Effector memory CD4-positive, alpha-beta T cell (primary cell): ENCODE measurements around the gene NPTX2.

Source experiments
- DNase-seq, 3 donors: peaks; one replicate each; pipeline ENCODE4 v3.0.0-alpha.2; 2020
- H3K27ac ChIP-seq: 2 replicates; pipeline ENCODE4 v1.7.0; 2013; ENCODE audit warnings: mild to moderate bottlenecking, low read length, moderate library complexity; ENCODE audit not compliant: insufficient read depth, poor library complexity, severe bottlenecking
- H3K27me3 ChIP-seq: replicated peaks from 2 replicates; pipeline ENCODE4 v1.7.0; 2013; ENCODE audit warnings: mild to moderate bottlenecking, low read length; ENCODE audit not compliant: insufficient read depth, control insufficient read depth, poor library complexity, severe bottlenecking
- H3K36me3 ChIP-seq: 2 replicates; pipeline ENCODE4 v1.7.0; 2013; ENCODE audit warnings: mild to moderate bottlenecking, low read length, moderate library complexity; ENCODE audit not compliant: control insufficient read depth, insufficient read depth
- H3K4me1 ChIP-seq: 2 replicates; pipeline ENCODE4 v1.7.0; 2013; ENCODE audit warnings: low read length, mild to moderate bottlenecking; ENCODE audit not compliant: control insufficient read depth, insufficient read depth, poor library complexity, severe bottlenecking
- H3K4me3 ChIP-seq: 2 replicates; pipeline ENCODE4 v1.7.0; 2013; ENCODE audit warnings: low read length, low read depth, mild to moderate bottlenecking; ENCODE audit not compliant: insufficient read depth, poor library complexity, severe bottlenecking
- H3K9me3 ChIP-seq: 2 replicates; pipeline ENCODE4 v1.7.0; 2013; ENCODE audit warnings: mild to moderate bottlenecking, low read length, moderate library complexity; ENCODE audit not compliant: control insufficient read depth

The NPTX2 gene

DNA sequence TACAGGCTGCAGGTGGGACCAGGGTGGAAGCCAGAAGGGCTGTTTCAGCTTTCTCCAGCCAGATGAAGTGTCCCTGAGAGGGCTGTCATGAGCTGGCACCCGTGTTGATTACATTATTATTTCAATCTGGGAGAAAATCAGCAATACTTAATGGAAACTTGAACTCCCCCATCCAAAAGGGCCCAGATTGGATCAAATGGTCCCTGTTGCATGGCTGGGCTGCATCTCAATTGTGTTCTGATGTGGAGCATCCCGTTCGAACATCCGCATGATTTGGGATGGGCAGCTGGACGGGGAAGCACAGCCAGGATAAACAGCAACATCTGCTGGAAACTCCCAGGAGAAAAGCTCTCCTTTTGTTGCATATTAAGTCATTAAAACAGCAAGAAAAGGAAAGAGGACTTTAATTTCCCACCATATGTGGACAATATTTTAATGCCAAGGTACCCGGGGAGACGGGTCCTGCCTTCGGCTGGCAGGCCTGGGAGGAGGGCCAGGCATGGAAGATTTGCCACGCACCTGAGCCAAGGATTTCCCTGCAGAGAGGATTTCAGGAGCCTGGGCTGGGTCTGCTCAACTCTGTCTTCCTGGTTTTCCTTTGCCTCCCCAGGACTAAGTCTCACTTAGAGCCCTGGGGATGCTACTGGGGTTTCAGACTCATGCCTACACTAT is 52.4 kb downstream of the NPTX2 start:
- no peak for DNase-seq
- H3K27ac ChIP-seq: no peak overlapping the region
- H3K27me3 ChIP-seq: no peaks in the 10 kb centered on the region
- no peaks in the 10 kb centered on the region for H3K9me3 ChIP-seq
- H3K36me3 ChIP-seq: no peaks in the 10 kb centered on the region
- no peak overlapping the region for H3K4me3 ChIP-seq
- H3K4me1 ChIP-seq: no peaks in the 10 kb centered on the region

DNA sequence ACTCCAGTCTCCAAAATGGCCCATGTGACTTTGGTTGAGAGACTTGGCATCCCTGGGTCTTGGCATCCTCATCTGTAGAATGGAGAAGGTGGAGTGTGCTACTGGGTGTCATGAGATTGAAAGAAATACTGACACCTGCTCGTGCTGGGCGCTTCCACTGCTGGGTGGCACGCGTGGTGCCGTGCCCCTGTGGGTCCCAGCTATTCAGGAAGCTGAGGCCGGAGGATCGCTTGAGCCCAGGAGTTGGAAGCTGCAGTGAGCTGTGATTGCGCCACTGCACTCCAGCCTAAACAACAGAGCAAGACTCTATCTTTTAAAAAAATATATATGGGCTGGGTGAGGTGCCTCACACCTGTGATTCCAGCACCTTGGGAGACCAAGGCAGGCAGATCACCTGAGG is 53.1 kb downstream of the NPTX2 start:
- H3K9me3 ChIP-seq: no peaks in the 10 kb centered on the region
- no peaks in the 10 kb centered on the region for H3K27me3 ChIP-seq
- no peak overlapping the region for H3K4me3 ChIP-seq

GRCh38 chr7:98671733-98672331 is 54.7 kb downstream of the NPTX2 start:
- Histone ChIP-seq H3K4me1 (no peaks in the 10 kb centered on the region), H3K27ac (no peak overlapping the region), H3K36me3 (no peaks in the 10 kb centered on the region), H3K9me3 (no peaks in the 10 kb centered on the region), H3K4me3 (no peak overlapping the region), H3K27me3 (no peaks in the 10 kb centered on the region)
- DNase-seq: no peak

More for the DNA sequence above, 53.1 kb downstream of the NPTX2 start:
- H3K36me3 ChIP-seq: no peaks in the 10 kb centered on the region
- DNase-seq: no peak
- H3K4me1 ChIP-seq: no peaks in the 10 kb centered on the region
- H3K27ac ChIP-seq: no peak overlapping the region

DNA sequence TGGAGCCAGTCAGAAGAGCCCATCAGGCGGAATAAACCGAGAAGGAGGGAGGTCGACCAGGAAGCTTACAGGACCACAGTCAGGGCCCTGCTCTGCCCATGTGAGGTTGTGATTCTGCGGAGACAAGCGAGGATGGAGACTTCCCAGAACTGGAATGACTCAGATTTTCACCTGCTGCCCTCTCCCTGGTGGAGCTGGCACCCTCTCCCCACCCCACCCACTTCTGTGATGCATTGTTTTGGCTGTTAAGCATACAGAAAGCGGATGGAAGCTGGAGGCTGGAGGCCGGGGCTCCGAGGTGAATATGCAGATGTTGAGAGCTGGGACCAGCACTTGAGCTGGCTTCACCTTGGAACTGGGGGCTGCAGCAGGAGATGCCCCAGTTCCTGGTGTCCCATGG is 57.4 kb downstream of the NPTX2 start:
- Histone ChIP-seq H3K36me3 (no peaks in the 10 kb centered on the region), H3K27ac (no peak overlapping the region), H3K9me3 (no peaks in the 10 kb centered on the region), H3K27me3 (no peaks in the 10 kb centered on the region), H3K4me1 (no peaks in the 10 kb centered on the region), H3K4me3 (no peak overlapping the region)
- DNase-seq: no peak

- Histone ChIP-seq H3K27me3 (no peaks in the 10 kb centered on the region), H3K9me3 (no peaks in the 10 kb centered on the region), H3K27ac (no peak overlapping the region), H3K36me3 (no peaks in the 10 kb centered on the region), H3K4me1 (no peaks in the 10 kb centered on the region), H3K4me3 (no peak overlapping the region)
- DNase-seq: no peak
Measured at GRCh38 chr7:98674881-98675280, 57.8 kb downstream of the NPTX2 start.

DNA sequence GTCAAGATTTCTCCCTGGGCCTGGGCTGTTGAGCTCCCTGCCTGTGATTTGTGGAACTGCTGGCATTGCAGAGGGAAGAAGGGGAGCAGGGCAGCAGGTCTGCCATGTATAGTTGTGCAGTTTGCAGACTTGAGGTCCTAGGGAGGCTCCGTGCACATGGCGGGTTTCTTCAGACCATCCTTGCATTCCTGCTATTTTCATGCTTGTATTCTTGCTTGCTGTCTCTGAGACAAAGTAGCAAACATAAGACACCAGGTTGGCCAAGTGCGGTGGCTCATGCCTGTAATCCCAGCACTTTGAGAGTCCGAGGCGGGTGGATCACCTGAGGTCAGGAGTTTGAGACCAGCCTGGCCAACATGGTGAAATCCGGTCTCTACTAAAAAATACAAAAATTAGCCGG is 61.1 kb downstream of the NPTX2 start:
- no peaks in the 10 kb centered on the region for H3K36me3 ChIP-seq
- H3K4me3 ChIP-seq: no peak overlapping the region
- DNase-seq: no peak
- H3K9me3 ChIP-seq: no peaks in the 10 kb centered on the region
- H3K27me3 ChIP-seq: no peaks in the 10 kb centered on the region
- H3K4me1 ChIP-seq: no peaks in the 10 kb centered on the region
- H3K27ac ChIP-seq: no peak overlapping the region
